ENCODE measurements around the gene RABL2B.
"Not testable (repeated sequence)": the region's sequence is repeated elsewhere in the genome, so short reads cannot be mapped to it uniquely, and the experiment has no call there.

DNA sequence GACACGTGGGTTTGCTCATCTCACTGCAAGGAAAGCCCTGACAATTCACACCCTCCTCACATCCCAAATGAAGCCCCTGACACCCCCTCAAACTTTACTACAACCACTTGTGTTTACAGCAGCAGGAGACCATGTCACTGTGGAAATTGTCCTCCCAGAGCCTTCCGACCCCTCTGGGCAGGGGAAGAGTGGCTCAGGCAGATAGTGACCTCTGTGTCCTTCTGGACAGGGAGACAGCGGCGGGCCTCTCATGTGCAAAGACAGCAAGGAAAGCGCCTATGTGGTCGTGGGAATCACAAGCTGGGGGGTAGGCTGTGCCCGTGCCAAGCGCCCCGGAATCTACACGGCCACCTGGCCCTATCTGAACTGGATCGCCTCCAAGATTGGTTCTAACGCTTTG is 39.0 kb downstream of the RABL2B start:
- TF ChIP-seq POLR2A (IDR thresholded peaks at IDR 0.05; ENCODE audit: extremely low read depth, insufficient read length); MYC (IDR thresholded peaks at IDR 0.05; ENCODE audit: low read depth, low read length): not testable (repeated sequence)
- TF ChIP-seq, protein P1, sequence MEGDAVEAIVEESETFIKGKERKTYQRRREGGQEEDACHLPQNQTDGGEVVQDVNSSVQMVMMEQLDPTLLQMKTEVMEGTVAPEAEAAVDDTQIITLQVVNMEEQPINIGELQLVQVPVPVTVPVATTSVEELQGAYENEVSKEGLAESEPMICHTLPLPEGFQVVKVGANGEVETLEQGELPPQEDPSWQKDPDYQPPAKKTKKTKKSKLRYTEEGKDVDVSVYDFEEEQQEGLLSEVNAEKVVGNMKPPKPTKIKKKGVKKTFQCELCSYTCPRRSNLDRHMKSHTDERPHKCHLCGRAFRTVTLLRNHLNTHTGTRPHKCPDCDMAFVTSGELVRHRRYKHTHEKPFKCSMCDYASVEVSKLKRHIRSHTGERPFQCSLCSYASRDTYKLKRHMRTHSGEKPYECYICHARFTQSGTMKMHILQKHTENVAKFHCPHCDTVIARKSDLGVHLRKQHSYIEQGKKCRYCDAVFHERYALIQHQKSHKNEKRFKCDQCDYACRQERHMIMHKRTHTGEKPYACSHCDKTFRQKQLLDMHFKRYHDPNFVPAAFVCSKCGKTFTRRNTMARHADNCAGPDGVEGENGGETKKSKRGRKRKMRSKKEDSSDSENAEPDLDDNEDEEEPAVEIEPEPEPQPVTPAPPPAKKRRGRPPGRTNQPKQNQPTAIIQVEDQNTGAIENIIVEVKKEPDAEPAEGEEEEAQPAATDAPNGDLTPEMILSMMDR (IDR thresholded peaks at IDR 0.05; ENCODE audit: low read depth, low read length) = not testable (repeated sequence)
